ENCODE results near the gene MAST2. TPM values are rescaled to one million over a fixed set of nuclear protein-coding genes. Genes with fewer than 3 reads are reported as not detected.
"Not testable (repeated sequence)": the region's sequence is repeated elsewhere in the genome, so short reads cannot be mapped to it uniquely, and the experiment has no call there.

The MAST2 gene
- polyA plus RNA-seq, 1 experiment = 24.7 TPM

DNA sequence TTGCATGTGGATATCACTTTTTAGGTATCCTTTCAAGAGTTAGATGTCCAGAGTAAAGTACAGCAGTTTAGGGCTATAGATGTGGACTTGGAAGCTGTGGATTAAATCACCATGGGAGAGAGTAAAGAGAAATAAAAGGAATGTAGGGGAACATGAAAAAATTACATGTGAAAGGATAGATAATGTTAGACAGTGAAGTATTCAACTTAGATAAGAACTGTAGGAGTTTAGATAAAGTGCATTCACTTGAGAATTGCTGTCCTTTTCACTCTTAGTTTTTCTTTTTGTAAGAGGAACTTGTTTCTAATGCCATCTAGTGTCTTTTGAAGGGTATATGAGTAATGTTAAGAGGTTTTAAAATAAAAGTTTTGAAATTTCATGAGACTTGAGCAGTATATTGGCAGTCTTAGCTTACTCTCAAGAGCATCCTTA is 40.1 kb downstream of the MAST2 start:
- ChIA-PET POLR2A (interaction anchor here (0.5 kb wide), 1 partner anchor 160 kb away, joined by 4 read pairs; no protein-coding TSS in a partner anchor), CTCF (interaction anchor here (0.6 to 1.5 kb wide), 7 partner anchors 10 to 174 kb away, joined by 3 to 5 read pairs (median 3); partner anchors contain the start of gene GPBP1L1)
- TF ChIP-seq, protein P1, sequence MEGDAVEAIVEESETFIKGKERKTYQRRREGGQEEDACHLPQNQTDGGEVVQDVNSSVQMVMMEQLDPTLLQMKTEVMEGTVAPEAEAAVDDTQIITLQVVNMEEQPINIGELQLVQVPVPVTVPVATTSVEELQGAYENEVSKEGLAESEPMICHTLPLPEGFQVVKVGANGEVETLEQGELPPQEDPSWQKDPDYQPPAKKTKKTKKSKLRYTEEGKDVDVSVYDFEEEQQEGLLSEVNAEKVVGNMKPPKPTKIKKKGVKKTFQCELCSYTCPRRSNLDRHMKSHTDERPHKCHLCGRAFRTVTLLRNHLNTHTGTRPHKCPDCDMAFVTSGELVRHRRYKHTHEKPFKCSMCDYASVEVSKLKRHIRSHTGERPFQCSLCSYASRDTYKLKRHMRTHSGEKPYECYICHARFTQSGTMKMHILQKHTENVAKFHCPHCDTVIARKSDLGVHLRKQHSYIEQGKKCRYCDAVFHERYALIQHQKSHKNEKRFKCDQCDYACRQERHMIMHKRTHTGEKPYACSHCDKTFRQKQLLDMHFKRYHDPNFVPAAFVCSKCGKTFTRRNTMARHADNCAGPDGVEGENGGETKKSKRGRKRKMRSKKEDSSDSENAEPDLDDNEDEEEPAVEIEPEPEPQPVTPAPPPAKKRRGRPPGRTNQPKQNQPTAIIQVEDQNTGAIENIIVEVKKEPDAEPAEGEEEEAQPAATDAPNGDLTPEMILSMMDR (IDR thresholded peaks at IDR 0.05; ENCODE audit: low read depth, low read length) = peak; percentile 40
- Histone ChIP-seq H3K27ac (ENCODE audit: low read depth, low read length) (no peak overlapping the region), H3K9me3 (ENCODE audit: control insufficient read depth, insufficient read depth, low read length) (no peaks in the 10 kb centered on the region), H3K4me3 (ENCODE audit: low read depth, low read length) (no peak overlapping the region), H3K27me3 (ENCODE audit: control insufficient read depth, insufficient read depth, low read length) (no peaks in the 10 kb centered on the region)
- DNase-seq (ENCODE audit: low read depth, low spot score) = no peak

DNA sequence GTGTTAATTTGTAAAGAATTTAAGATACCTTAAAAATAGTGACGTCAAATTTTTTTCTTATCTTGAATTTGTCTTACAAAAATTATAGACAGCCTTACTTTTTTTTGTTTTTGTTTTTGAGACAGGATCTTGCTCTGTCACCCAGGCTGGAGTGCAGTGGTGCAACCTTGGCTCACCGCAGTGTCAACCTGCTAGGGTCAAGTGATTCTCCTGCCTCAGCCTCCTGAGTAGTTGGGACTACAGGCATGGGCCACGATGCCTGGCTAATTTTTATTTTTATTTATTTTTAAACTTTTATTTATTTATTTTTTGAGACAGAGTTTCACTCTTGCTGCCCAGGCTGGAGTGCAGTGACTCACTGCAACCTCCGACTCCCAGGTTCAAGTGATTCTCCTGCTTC is 40.6 kb downstream of the MAST2 start:
- H3K27me3 ChIP-seq (ENCODE audit: control insufficient read depth, insufficient read depth, low read length); H3K27ac ChIP-seq (ENCODE audit: low read depth, low read length); H3K4me3 ChIP-seq (ENCODE audit: low read depth, low read length); DNase-seq (ENCODE audit: low read depth, low spot score); H3K9me3 ChIP-seq (ENCODE audit: control insufficient read depth, insufficient read depth, low read length): not testable (repeated sequence)
- POLR2A ChIA-PET = interaction anchor here (0.5 kb wide), 1 partner anchor 159 kb away, joined by 4 read pairs; no protein-coding TSS in a partner anchor
- CTCF ChIA-PET = interaction anchor here (0.9 to 1.5 kb wide), 5 partner anchors 10 to 174 kb away, joined by 3 to 5 read pairs (median 3); partner anchors contain the start of gene GPBP1L1

GRCh38 chr1:45846931-45847330 is 43.5 kb downstream of the MAST2 start:
- CTCF ChIA-PET = interaction anchor here (0.5 to 0.6 kb wide), 2 partner anchors 43 to 54 kb away, joined by 3 to 8 read pairs; partner anchors contain the start of gene MAST2
- no peaks in the 10 kb centered on the region for H3K27me3 ChIP-seq (ENCODE audit: control insufficient read depth, insufficient read depth, low read length)

DNA sequence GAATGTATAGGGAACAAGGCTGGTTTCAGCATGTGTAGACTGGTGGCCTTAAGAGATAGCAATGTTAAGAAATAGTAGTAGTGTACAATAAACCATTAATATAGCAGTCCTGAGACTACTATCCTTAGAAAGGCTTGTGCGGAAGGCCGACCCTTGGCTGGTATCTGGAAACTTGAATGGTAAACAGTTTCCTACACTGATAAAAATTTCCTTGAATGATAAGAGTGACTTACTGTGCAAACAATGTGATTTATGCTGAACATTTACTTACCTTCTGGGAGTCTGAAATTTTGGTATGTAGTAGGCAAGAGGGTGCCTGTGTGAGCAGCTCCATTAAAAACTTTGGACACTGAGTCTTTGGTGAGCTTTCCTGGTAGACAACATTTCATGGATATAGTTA is 44.7 kb downstream of the MAST2 start:
- H3K4me3 ChIP-seq (ENCODE audit: low read depth, low read length) = no peak overlapping the region
- no peaks in the 10 kb centered on the region for H3K9me3 ChIP-seq (ENCODE audit: control insufficient read depth, insufficient read depth, low read length)
- ChIA-PET CTCF (no interaction called here), POLR2A (no interaction called here)
- TF ChIP-seq, protein P1 (IDR thresholded peaks at IDR 0.05; ENCODE audit: low read depth, low read length) = no peak
- H3K27me3 ChIP-seq (ENCODE audit: control insufficient read depth, insufficient read depth, low read length) = no peaks in the 10 kb centered on the region
- no peak overlapping the region for H3K27ac ChIP-seq (ENCODE audit: low read depth, low read length)
- DNase-seq (ENCODE audit: low read depth, low spot score) = no peak

More at GRCh38 chr1:45846931-45847330, 43.5 kb downstream of the MAST2 start:
- no peak overlapping the region for H3K4me3 ChIP-seq (ENCODE audit: low read depth, low read length)
- no peak overlapping the region for H3K27ac ChIP-seq (ENCODE audit: low read depth, low read length)
- no peak for DNase-seq (ENCODE audit: low read depth, low spot score)
- POLR2A ChIA-PET = interaction anchor here (0.6 to 0.7 kb wide), 2 partner anchors 48 to 332 kb away, joined by 3 to 4 read pairs; no protein-coding TSS in a partner anchor
- H3K9me3 ChIP-seq (ENCODE audit: control insufficient read depth, insufficient read depth, low read length) = no peaks in the 10 kb centered on the region
- TF ChIP-seq, protein P1 (IDR thresholded peaks at IDR 0.05; ENCODE audit: low read depth, low read length) = no peak

DNA sequence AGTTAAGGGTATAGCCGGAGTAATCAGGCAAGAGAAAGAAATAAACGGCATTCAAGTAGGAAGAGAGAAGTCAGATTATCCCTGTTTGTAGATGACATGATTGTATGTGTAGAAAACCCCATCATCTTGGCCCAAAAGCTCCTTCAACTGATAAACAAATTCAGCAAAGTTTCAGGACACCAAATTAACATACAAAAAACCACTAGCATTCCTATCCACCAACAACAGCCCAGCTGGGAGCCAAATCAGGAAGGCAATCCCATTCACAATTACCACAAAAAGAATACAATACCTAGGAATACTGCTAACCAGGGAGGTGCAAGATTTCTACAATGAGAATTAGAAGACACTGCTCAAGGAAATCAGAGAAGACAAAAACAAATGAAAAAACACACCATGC is 45.3 kb downstream of the MAST2 start:
- no peaks in the 10 kb centered on the region for H3K9me3 ChIP-seq (ENCODE audit: control insufficient read depth, insufficient read depth, low read length)
- ChIA-PET POLR2A (no interaction called here), CTCF (no interaction called here)
- H3K27ac ChIP-seq (ENCODE audit: low read depth, low read length) = no peak overlapping the region
- H3K4me3 ChIP-seq (ENCODE audit: low read depth, low read length) = no peak overlapping the region
- H3K27me3 ChIP-seq (ENCODE audit: control insufficient read depth, insufficient read depth, low read length) = no peaks in the 10 kb centered on the region
- DNase-seq (ENCODE audit: low read depth, low spot score) = no peak
- TF ChIP-seq, protein P1 (IDR thresholded peaks at IDR 0.05; ENCODE audit: low read depth, low read length) = no peak
